Measurements from ENCODE around the gene RBSN. TPM values are rescaled to one million over a fixed set of nuclear protein-coding genes. Genes with fewer than 3 reads are reported as not detected.

RBSN gene
- total RNA-seq, 3 donors from 2014 or later, result 28.6 to 30.5 (median 29.6) TPM

GRCh38 chr3:15121936-15122335 lies 23.0 kb upstream of the RBSN start:
- H3K4me3 ChIP-seq, result no peak overlapping the region
- H3K4me1 ChIP-seq, result no peaks in the 10 kb centered on the region
- intact Hi-C loops (cut with DNase I; ENCODE audit: low total_unique reads), result no loop called here
- TF ChIP-seq POLR2AphosphoS5 (IDR thresholded peaks at IDR 0.05), result no peak
- TF ChIP-seq, protein P1, sequence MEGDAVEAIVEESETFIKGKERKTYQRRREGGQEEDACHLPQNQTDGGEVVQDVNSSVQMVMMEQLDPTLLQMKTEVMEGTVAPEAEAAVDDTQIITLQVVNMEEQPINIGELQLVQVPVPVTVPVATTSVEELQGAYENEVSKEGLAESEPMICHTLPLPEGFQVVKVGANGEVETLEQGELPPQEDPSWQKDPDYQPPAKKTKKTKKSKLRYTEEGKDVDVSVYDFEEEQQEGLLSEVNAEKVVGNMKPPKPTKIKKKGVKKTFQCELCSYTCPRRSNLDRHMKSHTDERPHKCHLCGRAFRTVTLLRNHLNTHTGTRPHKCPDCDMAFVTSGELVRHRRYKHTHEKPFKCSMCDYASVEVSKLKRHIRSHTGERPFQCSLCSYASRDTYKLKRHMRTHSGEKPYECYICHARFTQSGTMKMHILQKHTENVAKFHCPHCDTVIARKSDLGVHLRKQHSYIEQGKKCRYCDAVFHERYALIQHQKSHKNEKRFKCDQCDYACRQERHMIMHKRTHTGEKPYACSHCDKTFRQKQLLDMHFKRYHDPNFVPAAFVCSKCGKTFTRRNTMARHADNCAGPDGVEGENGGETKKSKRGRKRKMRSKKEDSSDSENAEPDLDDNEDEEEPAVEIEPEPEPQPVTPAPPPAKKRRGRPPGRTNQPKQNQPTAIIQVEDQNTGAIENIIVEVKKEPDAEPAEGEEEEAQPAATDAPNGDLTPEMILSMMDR (IDR thresholded peaks at IDR 0.05), result no peak
- no peak for TF ChIP-seq POLR2A (IDR thresholded peaks at IDR 0.05)
- H3K36me3 ChIP-seq, result no peaks in the 10 kb centered on the region
- DNase-seq (ENCODE audit: low spot score in 2 of 2), result no peak
- no peak overlapping the region for H3K27ac ChIP-seq
- no peaks in the 10 kb centered on the region for H3K9me3 ChIP-seq
- H3K27me3 ChIP-seq, result no peaks in the 10 kb centered on the region

- H3K9me3 ChIP-seq, result no peaks in the 10 kb centered on the region
- H3K4me3 ChIP-seq, result no peak overlapping the region
- no peak for TF ChIP-seq POLR2A (IDR thresholded peaks at IDR 0.05)
- intact Hi-C loops (cut with DNase I; ENCODE audit: low total_unique reads), result no loop called here
- DNase-seq (ENCODE audit: low spot score in 2 of 2), result no peak
- no peaks in the 10 kb centered on the region for H3K36me3 ChIP-seq
- no peaks in the 10 kb centered on the region for H3K27me3 ChIP-seq
- no peaks in the 10 kb centered on the region for H3K4me1 ChIP-seq
- H3K27ac ChIP-seq, result no peak overlapping the region
Observed at GRCh38 chr3:15120986-15121385, 22.0 kb upstream of the RBSN start.

GRCh38 chr3:15117011-15117410 lies 18.1 kb upstream of the RBSN start:
- H3K27ac ChIP-seq, result no peak overlapping the region
- TF ChIP-seq POLR2AphosphoS5 (IDR thresholded peaks at IDR 0.05) (no peak), POLR2A (IDR thresholded peaks at IDR 0.05) (no peak)
- TF ChIP-seq, protein P1 (IDR thresholded peaks at IDR 0.05), result no peak
- intact Hi-C loops (cut with DNase I; ENCODE audit: low total_unique reads), result no loop called here

DNA sequence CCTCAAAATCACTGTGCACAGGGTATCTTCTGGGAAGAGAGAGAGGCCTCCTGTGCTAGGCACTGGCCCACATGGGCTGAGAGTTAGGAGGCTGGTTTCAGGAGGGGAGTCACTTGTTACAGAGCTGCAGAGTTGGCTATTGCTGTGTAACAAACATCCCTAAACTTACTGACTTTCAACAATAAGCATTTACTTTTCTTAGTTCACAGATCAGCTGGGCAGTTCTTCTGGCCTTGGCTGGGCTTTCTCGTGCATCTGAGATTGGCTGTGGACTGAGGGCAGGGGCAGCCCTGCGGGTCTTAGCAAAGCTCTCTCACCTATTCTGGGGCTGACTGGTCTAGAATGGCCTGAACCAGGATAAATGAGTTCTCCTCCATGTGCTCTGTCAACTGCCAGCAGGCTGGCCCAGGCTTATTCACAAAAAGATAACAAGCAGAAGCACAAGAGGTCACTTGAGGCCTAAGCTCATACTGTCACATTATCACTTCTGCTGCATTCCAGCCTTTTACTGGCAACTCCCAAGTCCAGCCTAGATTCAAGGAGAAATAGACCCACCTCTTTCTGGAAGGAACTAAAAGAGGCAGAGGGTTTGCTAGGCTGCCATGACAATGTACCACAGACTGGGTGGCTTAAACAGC lies 17.2 kb upstream of the RBSN start:
- TF ChIP-seq POLR2AphosphoS5 (IDR thresholded peaks at IDR 0.05), result no peak
- no peak for TF ChIP-seq POLR2A (IDR thresholded peaks at IDR 0.05)
- TF ChIP-seq, protein P1 (IDR thresholded peaks at IDR 0.05), result no peak
- intact Hi-C loops (cut with DNase I; ENCODE audit: low total_unique reads), result no loop called here
- no peaks in the 10 kb centered on the region for H3K36me3 ChIP-seq
- DNase-seq (ENCODE audit: low spot score in 2 of 2), result no peak
- H3K9me3 ChIP-seq, result no peaks in the 10 kb centered on the region
- no peak overlapping the region for H3K27ac ChIP-seq
- H3K4me3 ChIP-seq, result no peak overlapping the region
- no peaks in the 10 kb centered on the region for H3K4me1 ChIP-seq
- H3K27me3 ChIP-seq, result no peaks in the 10 kb centered on the region

More at GRCh38 chr3:15117011-15117410, 18.1 kb upstream of the RBSN start:
- Histone ChIP-seq H3K4me3 (no peak overlapping the region), H3K9me3 (no peaks in the 10 kb centered on the region), H3K36me3 (no peaks in the 10 kb centered on the region), H3K27me3 (no peaks in the 10 kb centered on the region), H3K4me1 (no peaks in the 10 kb centered on the region)
- no peak for DNase-seq (ENCODE audit: low spot score in 2 of 2)

DNA sequence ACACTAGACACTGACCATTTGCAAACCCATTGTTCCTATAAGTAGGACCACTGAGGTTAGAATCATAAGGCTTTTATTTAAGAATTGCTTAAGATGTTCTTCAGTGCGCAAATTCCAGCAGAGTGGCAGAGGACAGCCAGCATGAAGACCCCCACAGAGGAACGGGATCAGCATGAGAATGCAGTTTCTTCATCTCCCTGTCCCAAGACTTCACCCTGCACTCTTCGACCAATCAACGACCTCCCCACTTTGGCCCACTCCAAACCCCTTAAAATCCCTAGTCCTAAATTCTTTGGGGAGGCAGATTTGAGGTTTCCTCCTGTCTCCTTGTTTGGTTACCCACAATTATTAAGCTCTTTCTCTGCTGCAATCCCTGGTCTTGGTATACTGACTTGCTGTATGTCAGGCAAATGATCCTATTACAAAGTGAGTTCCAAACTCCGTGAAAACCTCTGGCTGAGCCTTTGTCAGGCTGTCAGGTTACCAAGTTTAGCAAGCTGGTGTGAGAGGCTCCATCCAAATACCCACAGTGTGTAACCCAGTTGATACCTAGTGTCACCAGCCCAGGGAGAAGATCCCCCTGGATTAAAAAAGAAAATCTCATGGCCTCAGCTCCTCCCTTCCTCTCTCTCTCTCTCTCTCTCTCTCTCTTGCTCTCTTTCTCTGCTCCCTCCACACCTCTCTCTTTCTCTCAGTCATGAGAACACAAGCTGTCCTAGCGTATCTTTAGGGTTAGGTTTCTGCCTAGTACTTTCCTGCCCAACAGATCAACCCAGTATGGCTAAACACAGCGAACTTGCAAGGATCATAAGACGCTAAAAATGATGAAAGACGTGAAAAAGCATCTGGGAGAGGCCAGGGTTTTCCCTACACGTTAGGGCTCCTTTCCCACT lies 15.8 kb upstream of the RBSN start:
- intact Hi-C loops (cut with DNase I; ENCODE audit: low total_unique reads), result no loop called here
- H3K4me3 ChIP-seq, result no peak overlapping the region
- no peaks in the 10 kb centered on the region for H3K27me3 ChIP-seq
- no peak for TF ChIP-seq POLR2A (IDR thresholded peaks at IDR 0.05)
- TF ChIP-seq POLR2AphosphoS5 (IDR thresholded peaks at IDR 0.05), result no peak
- H3K9me3 ChIP-seq, result no peaks in the 10 kb centered on the region
- H3K27ac ChIP-seq, result no peak overlapping the region
- no peak for DNase-seq (ENCODE audit: low spot score in 2 of 2)
- no peaks in the 10 kb centered on the region for H3K4me1 ChIP-seq
- no peaks in the 10 kb centered on the region for H3K36me3 ChIP-seq

DNA sequence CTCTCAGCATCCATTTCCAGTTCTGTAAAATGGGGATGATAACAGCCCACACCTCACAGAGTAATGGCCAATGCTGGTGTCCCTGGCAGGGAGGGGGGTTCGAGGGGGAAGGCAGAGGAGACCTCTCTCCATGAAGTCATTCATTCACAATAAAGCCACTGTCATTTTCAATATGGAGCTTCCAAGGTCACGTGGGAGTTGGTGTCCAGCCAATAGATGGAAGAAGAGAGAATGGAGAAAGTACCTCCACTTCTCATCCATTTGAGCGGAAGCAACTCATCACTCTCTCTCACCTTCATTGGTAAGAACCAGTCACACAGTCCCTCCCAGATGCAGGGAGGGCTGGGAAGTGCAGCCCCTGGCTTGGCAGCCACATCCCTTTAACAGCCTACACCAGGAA lies 14.9 kb upstream of the RBSN start:
- intact Hi-C loops (cut with DNase I; ENCODE audit: low total_unique reads), result no loop called here
- TF ChIP-seq POLR2A (IDR thresholded peaks at IDR 0.05), result no peak
- TF ChIP-seq, protein P1 (IDR thresholded peaks at IDR 0.05), result no peak
- no peak for TF ChIP-seq POLR2AphosphoS5 (IDR thresholded peaks at IDR 0.05)
- Histone ChIP-seq H3K36me3 (no peaks in the 10 kb centered on the region), H3K27ac (no peak overlapping the region), H3K4me3 (no peak overlapping the region), H3K27me3 (no peaks in the 10 kb centered on the region), H3K4me1 (no peaks in the 10 kb centered on the region), H3K9me3 (no peaks in the 10 kb centered on the region)
- no peak for DNase-seq (ENCODE audit: low spot score in 2 of 2)

All from breast epithelium (tissue), 4 donors.